Stomach (tissue), 9 donors: ENCODE results near the gene CZIB. TPM values are rescaled to one million over a fixed set of nuclear protein-coding genes. Genes with fewer than 3 reads are reported as not detected.

ENCODE experiments used
- DNase-seq, 2 donors: peaks; one replicate each; pipeline versions ENCODE4 v3.0.0 to v3.0.0-alpha.2; 2013 to 2019
- H3K27ac ChIP-seq, 5 donors: fragments of 200-600 bp in 4 of 5; sonication (generic) in 4 of 5; one replicate each; pipeline ENCODE4 v1.5.1; 2013 to 2019; ENCODE audit warnings: mild to moderate bottlenecking in 1 of 5, moderate library complexity in 1 of 5
- H3K27me3 ChIP-seq, 3 donors: fragments of 200-600 bp; sonication (generic); one replicate each; pipeline ENCODE4 v1.5.1; 2017 to 2019; ENCODE audit warnings: mixed run types in 1 of 3
- H3K36me3 ChIP-seq, 4 donors: fragments of 200-600 bp; sonication (generic); 1 replicate in 3 of 4; 2 replicates in 1 of 4; pipeline ENCODE4 v1.5.1; 2016 to 2019
- H3K4me1 ChIP-seq, 4 donors: fragments of 200-600 bp; sonication (generic); one replicate each; pipeline ENCODE4 v1.5.1; 2016 to 2019
- H3K4me3 ChIP-seq, 4 donors: fragments of 200-600 bp; sonication (generic) in 3 of 4; one replicate each; pipeline ENCODE4 v1.5.1; 2016 to 2019; ENCODE audit warnings: mild to moderate bottlenecking in 1 of 4
- H3K9me3 ChIP-seq, 4 donors: fragments of 200-600 bp; sonication (generic); one replicate each; pipeline ENCODE4 v1.5.1; 2016 to 2019
- CTCF ChIP-seq, 7 experiments: fragments of 450-650 bp in 4 of 7; fragments of 200-600 bp in 3 of 7; sonication (generic) in 3 of 7; IDR thresholded peaks; one replicate each; pipeline ENCODE4 v1.5.1; 2016 to 2019; ENCODE audit warnings: antibody characterized with exemption in 7 of 7, control low read depth in 2 of 7, mild to moderate bottlenecking in 1 of 7
- EP300 ChIP-seq: sonication (generic); formaldehyde crosslinking; IDR thresholded peaks from one replicate; pipeline ENCODE4 v1.6.1; 2017; ENCODE audit warnings: antibody characterized with exemption
- POLR2A ChIP-seq, 4 donors: fragments of 450-650 bp; IDR thresholded peaks; one replicate each; pipeline ENCODE4 v1.6.1; 2016; ENCODE audit warnings: antibody characterized with exemption in 4 of 4, control low read depth in 2 of 4, mild to moderate bottlenecking in 1 of 4, moderate library complexity in 1 of 4
- POLR2AphosphoS5 ChIP-seq, 3 donors: sonication (generic); formaldehyde crosslinking; IDR thresholded peaks; one replicate each; pipeline ENCODE4 v1.6.1; 2016; ENCODE audit warnings: antibody characterized with exemption in 3 of 3
- WGBS, 5 donors: extraction: QIAGEN DNeasy Blood & Tissue Kit in 3 of 5; methylation state at CpG; one replicate each; pipeline versions ENCODE4 v1.1.5 to v1.1.7; 2013 to 2018; 5-methylcytosine and 5-hydroxymethylcytosine counted together
- intact Hi-C: fragments of 100-400 bp; cut with DNase I; formaldehyde crosslinking; loops from one replicate; pipeline ENCODE4 v1.15.1; 2023; ENCODE audit warnings: low total_unique reads
- polyA plus RNA-seq, 3 donors: library from polyadenylated mRNA; stranded (reverse); fragments of 200-250 nt; gene quantifications; one replicate each; pipeline ENCODE4 v1.2.3, GENCODE V29; 2013
- total RNA-seq, 5 donors: library from RNA; depleted of rRNA; stranded (reverse); fragments of >200 nt; gene quantifications; one replicate each; pipeline versions ENCODE4 v1.1.0 to v1.2.3, GENCODE V29; 2014 to 2016
- donor health status: healthy with polysubstance abuse.
- donor health status: Bipolar disorder and iron deficiency.
- donor health status: healthy.

CZIB gene
- total and polyA plus RNA-seq, 8 donors, result 31.6 to 78.8 (median 47.6) TPM

- peaks cover 15 to 45% (median 34%) of the 10 kb centered on the region in 4 donors for H3K4me1 ChIP-seq
- peak overlapping the region in 4 of 5 donors; percentile 96 to 99 (median 99) for H3K27ac ChIP-seq
- peak in 1 of 2 donors; percentile 54 for DNase-seq
- no peaks in the 10 kb centered on the region for H3K9me3 ChIP-seq
- 26 to 44% (median 38%) methylated on average over 4 of the region's 4 CpGs for WGBS, 5 donors
- H3K4me3 ChIP-seq, result peak overlapping the region in 3 of 4 donors; percentile 57 to 88 (median 75)
- H3K27me3 ChIP-seq, result no peaks in the 10 kb centered on the region
- intact Hi-C loops, result no loop called here
- peaks cover 19 to 29% (median 28%) of the 10 kb centered on the region in 4 donors for H3K36me3 ChIP-seq
- no peak for TF ChIP-seq CTCF (IDR thresholded peaks at IDR 0.05)
- TF ChIP-seq EP300, result no peak
- peak in 1 of 3 donors; percentile 53 for TF ChIP-seq POLR2AphosphoS5 (IDR thresholded peaks at IDR 0.05)
Measured at GRCh38 chr1:53198241-53198651, 22.2 kb downstream of the CZIB start.

GRCh38 chr1:53197291-53198200, 22.9 kb downstream of the CZIB start:
- Histone ChIP-seq H3K4me1 (peaks cover 15 to 45% (median 34%) of the 10 kb centered on the region in 4 donors), H3K36me3 (peaks cover 12 to 22% (median 21%) of the 10 kb centered on the region in 4 donors), H3K27me3 (no peaks in the 10 kb centered on the region), H3K4me3 (peak overlapping the region; percentile 57 to 97 (median 82)), H3K9me3 (no peaks in the 10 kb centered on the region), H3K27ac (peak overlapping the region; percentile 96 to 99 (median 99))
- peak in 1 of 2 donors; percentile 55 for DNase-seq
- intact Hi-C loops, result no loop called here
- TF ChIP-seq CTCF (IDR thresholded peaks at IDR 0.05) (no peak), POLR2AphosphoS5 (IDR thresholded peaks at IDR 0.05) (no peak), EP300 (no peak), POLR2A (IDR thresholded peaks at IDR 0.05) (no peak)
- WGBS, 5 donors, result 26 to 32% (median 31%) methylated on average over 13 of the region's 13 CpGs

GRCh38 chr1:53196485-53197290, 23.7 kb downstream of the CZIB start, which contains the start of gene CPT2:
TSS of gene CPT2 (plus strand) at chr1:53196824. CDS start at chr1:53196944, 120 bp downstream.
- H3K4me3 ChIP-seq, result peak within 1 kb of the TSS; percentile 57 to 97 (median 82)
- WGBS, 5 donors, result 0 to 1% (median 1%) methylated on average over 32 to 57 of the region's 57 CpGs
- no peak for TF ChIP-seq EP300
- TF ChIP-seq POLR2A (IDR thresholded peaks at IDR 0.05), result peak in 2 of 4 donors; percentile 62 to 86
- TF ChIP-seq CTCF (IDR thresholded peaks at IDR 0.05), result peak in 1 of 7 experiments; percentile 28
- peak; percentile 97 to 98 (median 97) for TF ChIP-seq POLR2AphosphoS5 (IDR thresholded peaks at IDR 0.05)
- peaks cover 15 to 45% (median 34%) of the 10 kb centered on the region in 4 donors for H3K4me1 ChIP-seq
- H3K27ac ChIP-seq, result peak within 1 kb of the TSS; percentile 96 to 99 (median 99)
- intact Hi-C loops, result no loop called here
- peaks cover 7 to 13% (median 13%) of the 10 kb centered on the region in 4 donors for H3K36me3 ChIP-seq
- no peaks in the 10 kb centered on the region for H3K27me3 ChIP-seq
- DNase-seq, result peak; percentile 96 to 97
- H3K9me3 ChIP-seq, result no peaks in the 10 kb centered on the region

- TF ChIP-seq EP300, result no peak
- TF ChIP-seq POLR2AphosphoS5 (IDR thresholded peaks at IDR 0.05), result no peak
- TF ChIP-seq POLR2A (IDR thresholded peaks at IDR 0.05), result no peak
- peak overlapping the region in 4 of 5 donors; percentile 96 to 99 (median 99) for H3K27ac ChIP-seq
- no peaks in the 10 kb centered on the region for H3K27me3 ChIP-seq
- H3K4me1 ChIP-seq, result peaks cover 15 to 45% (median 34%) of the 10 kb centered on the region in 4 donors
- 33 to 41% (median 35%) methylated on average over 9 of the region's 9 CpGs for WGBS, 5 donors
- intact Hi-C loops, result no loop called here
- peak in 1 of 2 donors; percentile 34 for DNase-seq
- H3K36me3 ChIP-seq, result peaks cover 6 to 7% (median 7%) of the 10 kb centered on the region in 4 donors
- no peaks in the 10 kb centered on the region for H3K9me3 ChIP-seq
- peak overlapping the region; percentile 57 to 97 (median 82) for H3K4me3 ChIP-seq
Measured at GRCh38 chr1:53196017-53196484, 24.4 kb downstream of the CZIB start.
